Skin of body (tissue), 2 donors: ENCODE data around the gene UNC13C. TPM values are rescaled to one million over a fixed set of nuclear protein-coding genes. Genes with fewer than 3 reads are reported as not detected.

Source experiments
- DNase-seq: peaks from one replicate; lab custom pipeline; 2025; lab: John Stamatoyannopoulos, UW
- total RNA-seq: library from RNA; depleted of rRNA; stranded (reverse); fragments of >200 nt; gene quantifications from one replicate; pipeline ENCODE4 v1.2.3, GENCODE V29; 2014

The UNC13C gene
- total RNA-seq, 1 donor from 2014 or later, result 2.1 TPM

DNA sequence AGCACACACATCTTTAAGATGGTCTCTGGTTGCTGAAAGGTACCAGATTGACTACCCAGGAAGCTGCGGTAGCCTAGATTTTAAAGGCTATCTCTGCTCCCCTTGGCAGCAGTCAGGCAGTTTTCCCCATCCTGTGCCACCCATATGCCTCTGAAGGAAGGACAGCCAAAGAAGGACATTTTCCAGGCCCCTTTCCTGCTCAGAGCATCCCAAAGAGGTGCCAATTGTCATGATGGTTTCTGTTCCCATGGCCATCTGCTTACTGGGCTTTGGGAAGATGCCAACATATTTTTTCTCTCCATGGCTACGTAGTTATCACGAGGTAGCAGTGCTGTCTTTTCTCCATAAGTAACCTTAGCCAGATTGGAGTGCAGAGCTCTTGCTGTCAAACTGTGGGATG, 39.7 kb downstream of the UNC13C start:
- no peak for DNase-seq

DNA sequence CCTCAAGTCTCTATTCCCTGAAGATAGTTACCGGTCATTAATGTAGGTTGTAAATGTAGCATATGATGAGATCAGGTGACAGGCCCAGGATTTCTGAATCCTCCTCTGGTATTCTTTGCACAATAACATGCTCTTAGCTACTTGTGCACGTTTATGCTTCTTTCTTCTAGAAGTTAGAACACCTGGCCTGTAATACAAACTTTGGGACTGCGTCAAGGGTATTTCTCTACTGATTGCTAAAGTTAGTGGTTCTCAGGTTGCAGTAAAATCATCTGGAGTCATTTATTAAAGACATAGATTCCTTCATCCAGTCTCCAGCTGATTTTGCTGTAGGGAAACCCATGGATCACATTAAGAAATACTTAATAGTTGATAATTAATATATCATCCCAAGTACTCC, 48.0 kb downstream of the UNC13C start:
- no peak for DNase-seq

DNA sequence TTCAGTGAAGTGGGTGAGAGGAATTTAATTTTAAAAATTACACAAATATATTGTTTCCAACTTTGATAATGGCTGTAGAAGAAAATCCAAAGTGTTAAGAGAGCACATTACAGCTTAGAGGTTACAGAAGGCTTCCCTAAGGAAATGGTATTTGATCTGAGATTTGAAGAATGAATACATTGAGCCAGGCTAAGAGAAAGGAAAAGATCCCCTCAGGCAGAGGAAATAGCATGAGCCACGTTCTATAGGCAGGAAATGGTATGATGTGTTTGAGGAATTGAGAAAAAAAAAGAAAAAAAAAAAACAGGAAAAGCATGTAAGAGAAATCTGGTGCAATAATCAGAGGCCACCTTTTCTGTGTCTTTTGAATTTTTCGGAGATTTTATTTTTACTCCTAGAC, 48.6 kb downstream of the UNC13C start:
- DNase-seq, result no peak

DNA sequence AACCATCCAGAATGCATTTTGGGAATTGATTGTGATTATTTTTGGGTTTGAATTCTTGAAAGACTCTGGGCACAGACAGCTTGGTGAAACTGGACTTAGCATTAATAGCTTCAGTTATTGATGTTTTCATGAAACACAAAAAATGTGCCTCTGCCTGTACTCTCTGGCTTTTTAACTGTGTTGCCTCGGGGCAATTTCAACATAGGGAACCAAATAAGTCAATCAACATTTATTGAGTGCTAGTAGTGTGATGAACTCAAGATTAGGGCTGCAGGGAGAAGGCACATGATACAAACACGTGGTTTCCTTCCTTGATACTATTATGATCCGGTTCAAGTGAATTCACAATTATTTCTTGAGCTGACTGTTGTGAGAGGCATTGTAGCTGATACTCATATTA, 50.8 kb downstream of the UNC13C start:
- no peak for DNase-seq

DNA sequence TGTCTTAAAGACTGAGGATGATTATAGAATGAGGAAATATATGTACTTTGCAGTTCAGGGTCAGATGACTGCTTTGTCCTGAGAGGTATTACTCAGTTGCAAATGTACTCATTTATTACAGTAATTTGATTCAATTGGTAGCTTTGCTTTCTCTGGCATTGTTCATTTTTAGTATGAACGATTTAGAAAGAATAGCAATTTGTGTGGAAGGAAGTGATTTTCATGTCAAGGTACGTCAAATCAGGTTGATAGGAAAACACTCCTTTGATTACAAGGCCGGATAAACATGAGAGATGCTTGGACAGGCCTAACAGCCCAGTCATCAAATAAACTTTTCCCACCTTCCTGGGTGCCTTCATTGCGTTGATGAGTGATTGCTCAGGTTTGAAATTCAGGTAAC, 53.8 kb downstream of the UNC13C start:
- no peak for DNase-seq

DNA sequence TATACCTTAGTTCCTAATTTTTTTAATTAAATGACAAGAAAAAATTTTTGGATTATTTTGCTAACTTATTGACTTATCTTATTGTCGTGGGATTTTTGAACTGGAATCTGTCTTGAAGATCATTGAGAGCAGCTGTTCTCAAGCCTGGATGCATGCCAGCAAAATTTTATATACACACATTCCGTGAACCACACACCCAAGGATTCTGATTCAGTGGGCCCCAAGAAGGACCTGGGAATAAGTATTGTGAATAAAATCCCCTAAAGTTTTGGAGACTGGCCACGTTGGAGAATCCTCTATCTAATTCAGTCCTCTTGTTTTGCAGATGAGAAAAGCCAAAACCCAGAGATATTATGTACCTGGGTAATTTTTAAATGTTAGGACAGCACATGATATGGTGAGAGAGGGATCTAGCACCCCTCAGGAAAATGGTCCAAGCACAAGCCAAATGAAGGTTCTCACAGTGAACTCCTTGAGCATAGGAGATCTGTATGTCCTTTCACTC, 55.2 kb downstream of the UNC13C start:
- peak; percentile 45 for DNase-seq

DNA sequence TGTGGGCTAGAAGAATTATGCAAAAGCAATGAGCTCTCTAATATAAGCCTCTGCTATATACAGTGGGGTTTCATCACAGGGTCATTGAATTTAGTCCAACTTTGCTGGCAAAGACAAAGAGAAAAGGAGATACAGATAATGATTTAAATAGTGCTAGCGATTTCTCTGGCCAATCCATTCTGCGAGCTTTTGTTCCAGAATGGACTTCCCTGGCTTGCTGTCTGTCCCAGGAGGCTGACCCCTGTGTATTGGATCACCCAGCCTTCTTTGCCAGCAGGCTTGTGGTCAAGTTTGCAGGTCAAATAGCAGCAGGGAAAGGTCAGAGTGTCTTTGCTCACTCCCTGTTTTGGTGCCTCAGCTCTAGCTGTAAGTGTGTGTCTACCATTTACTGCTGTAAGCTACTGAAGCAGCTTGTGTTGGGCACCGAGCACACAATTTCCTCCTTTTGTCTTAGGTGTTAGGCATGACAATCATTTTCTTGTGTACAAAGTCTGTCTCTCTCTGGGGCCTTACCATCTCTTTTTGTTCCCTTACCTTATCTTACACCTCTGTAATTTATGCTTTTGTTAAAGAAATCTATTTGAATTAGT, 55.7 kb downstream of the UNC13C start:
- DNase-seq, result no peak

DNA sequence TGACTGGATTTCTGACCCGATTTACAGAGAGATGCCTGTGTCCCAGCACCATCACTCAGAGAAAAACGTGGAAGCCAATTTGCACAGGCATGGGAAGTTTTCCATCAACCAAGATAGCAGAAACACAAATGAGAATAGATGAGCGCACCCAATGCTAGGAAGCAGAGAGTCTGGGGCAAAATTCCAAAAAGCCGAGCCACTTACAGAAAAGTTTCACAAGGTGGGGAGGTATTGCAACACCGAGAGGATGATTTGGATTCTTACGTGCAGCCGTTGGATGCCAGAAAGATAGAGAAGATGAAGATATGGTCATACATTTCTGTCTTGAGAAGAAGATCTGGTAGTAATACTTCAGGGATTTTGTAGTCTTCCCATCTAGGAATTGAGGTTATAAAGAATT, 57.4 kb downstream of the UNC13C start:
- no peak for DNase-seq

DNA sequence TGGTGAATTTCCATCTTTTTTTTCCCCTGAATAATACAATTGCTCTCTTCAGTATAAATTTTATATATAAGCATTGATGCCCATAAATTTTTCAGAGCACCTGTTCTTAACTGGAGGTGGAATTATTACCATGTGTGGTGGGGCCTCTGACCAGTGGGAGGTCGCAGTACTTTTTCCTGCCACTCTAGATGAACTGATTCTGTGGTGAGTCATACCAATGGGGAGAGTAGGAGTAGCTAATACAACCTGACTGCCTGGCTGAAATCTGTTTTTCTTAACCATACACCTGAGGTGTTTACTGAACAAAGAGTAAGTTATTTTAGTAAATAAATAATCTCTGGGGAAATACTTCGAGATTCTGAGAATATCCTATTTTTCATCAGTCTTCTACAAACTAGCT, 67.2 kb downstream of the UNC13C start:
- DNase-seq, result no peak

DNA sequence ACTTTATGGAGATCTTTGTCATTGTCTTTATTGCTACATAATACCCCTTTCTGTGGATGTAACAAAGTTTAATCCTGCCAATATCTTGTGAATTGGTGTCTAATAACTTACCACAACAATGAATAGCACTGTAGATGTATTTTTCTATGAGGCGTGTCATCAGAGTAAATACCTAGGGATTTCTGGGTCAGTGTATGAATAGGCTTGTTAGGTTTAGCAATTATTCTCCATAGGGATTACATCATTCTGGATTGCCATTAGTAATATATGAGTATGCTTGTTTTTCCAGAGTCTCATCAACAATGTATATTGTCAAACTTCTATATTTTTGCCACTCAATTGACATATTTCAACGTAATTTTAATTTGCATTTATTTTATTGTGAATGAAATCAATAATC, 67.9 kb downstream of the UNC13C start:
- no peak for DNase-seq

DNA sequence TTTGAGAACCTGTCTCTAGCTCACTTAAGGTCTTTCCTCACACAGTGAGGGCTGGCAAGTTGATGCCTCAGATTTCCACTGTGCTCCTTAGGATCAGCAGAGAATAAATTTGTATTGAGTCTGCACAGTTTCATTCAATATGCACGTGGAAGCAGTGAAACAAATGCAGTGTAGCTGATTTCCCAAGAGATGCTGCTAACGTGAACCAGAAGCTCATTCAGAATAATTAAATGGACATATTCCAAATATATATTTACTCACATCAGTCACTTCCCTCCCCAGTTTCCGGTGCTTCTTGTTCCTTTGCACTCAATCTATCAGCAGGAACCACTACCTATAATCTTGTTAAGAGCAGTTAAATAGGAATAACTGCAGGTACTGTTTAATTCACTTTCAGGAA, 86.1 kb downstream of the UNC13C start:
- DNase-seq, result no peak

DNA sequence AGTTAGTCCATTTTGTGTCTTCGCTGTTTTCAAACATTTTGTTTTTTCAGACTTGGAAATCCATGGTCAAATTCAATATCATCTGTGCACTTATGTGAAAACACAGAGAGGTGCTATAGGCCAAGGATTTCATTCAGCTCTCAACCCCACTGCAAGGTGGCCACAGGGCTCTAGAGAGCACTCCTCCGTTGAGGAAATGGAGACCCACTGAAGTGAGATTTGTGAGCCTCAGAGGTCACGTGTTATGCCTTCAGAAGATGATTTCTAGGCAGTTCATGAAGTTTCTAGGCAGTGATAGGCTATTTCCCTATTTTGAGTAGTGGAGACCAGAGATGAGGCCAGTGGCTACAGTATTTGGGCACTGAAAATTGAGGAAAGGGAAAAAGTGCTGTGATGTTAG, 88.2 kb downstream of the UNC13C start:
- no peak for DNase-seq

DNA sequence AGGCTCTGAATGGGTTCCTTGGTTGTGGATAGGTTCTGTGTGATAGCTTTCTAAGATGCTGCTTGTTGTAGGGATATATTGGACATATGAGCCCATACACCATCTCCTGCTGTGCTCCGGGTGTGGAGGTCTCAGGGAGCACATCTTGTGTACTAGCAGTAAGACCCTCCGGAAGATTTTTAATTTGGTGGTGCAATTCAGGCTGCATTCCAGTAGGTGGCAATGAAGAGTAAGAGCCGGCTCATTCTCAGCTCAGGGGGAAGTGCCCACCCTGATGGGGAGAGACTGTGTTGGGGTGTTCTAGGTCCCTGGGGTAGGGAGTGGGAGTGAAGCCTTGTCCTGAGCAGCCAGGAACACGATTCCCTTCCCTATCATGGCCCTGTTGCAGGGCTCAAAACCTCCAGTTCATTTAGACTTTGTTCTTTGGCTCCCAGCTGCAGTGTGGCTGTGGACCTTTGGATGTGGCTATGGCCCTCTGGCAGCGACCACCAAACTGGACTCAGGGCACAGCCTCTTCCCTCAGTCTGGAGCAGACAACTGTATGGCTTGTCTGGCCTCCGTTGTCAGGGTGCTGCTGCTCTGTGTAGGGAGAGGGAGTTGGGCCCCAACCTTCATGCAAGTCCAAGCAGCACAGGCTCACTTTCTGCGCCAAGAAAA, 104.7 kb downstream of the UNC13C start:
- no peak for DNase-seq

DNA sequence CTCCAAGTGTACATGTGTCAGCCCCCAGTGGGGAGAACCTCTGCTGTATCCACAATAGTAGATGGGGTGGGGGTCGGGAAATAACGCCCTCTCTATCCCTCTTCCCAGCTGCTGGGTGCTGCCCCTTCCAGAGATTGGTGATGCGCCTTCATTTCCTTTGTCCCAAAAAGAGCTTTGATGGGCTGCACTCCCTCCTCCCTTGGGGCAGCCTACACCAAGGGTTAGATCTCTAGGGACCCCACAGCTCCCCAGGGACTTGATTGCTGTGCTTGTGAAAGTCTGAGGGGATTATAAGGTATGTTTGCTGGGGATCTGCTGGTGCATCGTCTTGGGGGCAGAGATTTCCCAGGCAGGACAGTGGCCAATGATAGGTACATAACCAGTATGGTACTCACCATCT, 105.3 kb downstream of the UNC13C start:
- no peak for DNase-seq

DNA sequence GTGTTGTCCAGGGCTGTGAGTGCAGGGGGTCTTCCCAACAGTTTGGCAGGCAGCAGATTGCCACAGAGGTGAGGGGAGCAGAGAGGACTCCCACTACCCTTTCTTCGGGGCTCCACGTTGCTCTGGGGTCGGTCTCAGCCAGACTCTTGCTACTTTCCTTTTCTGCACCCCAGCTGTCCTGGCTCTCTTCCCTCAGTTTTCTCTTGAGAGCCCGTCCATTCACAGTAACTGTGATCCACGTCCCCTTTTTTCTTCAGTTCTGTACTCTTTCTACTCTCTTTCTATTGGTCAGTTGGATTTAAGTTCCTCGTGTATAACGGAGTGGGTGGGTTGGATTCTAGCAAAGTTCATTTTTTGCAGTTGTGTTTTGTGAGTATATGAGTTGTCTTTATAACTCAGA, 105.8 kb downstream of the UNC13C start:
- DNase-seq, result no peak

DNA sequence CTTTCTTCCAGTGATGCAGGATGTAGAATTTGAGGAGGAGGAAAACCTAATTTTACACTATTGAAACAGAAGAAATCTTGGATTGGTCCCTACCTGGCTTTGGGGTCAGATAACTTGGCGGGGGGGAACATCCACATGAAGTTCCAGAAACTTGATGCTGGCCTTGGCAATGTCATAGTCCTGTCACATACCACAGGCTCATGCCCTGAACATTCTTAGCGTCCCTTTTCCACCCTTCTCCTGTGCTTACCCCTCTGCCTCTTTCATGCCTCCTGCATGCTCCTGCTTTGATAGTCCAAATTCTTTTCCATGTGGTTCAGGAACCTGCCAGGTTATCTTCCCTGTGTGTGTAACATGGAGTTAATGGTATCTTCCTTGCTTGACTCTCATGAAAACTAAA, 110.6 kb downstream of the UNC13C start:
- DNase-seq, result no peak

DNA sequence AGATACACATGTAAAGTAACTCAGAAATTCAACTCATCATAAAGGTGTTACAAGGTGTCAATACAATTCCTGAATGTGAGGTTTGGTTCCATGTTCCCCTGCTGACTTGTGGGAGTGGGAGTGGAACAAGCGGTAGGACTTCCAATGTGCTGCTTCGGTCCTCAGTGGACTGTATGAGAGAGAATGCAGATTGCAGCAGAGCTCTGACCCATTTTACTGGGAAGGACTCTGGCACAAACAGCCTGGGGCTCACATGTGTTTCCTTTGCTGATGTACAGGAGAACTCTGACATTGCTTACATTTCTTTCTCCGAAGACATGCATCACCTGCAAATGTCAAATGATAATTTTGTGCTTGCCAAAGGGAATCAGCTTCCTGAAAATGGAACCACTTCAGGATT, 111.5 kb downstream of the UNC13C start:
- no peak for DNase-seq

DNA sequence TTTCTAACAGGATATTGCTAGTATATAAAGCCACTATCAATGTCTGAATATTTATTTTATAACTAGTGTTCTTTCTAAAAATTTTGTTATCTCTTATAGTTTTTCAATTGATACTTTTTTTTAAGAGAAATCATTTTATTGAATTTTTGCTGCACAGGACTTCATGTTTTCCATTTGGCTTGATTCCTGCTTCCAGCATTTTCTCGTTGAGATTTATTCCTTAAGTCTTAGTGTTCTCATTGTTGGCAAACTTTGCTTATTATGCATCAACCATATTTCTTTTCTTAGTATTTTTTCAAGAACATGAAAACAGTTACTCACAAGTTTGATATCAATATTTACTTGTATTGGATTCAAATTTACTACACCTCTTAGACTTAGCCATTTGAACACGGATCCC, 113.4 kb downstream of the UNC13C start:
- no peak for DNase-seq

DNA sequence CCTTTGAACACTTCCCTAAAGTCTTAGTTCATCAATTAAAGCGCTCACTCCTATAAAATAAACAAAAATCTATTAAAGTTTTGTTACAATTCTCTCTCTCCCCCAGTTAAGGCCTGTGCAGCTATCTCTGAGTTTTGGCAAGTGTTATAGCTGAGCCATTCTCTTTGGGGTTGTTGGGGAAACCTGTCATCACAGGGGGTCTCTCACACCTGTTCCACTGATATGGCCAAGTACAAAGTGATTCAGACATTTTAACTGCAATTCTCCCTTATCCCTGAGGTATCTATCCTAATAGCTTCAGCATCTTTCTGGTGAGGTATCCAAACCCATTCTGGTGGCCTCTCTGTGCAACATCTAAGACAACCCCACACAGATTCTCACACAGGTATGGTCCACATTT, 116.4 kb downstream of the UNC13C start:
- no peak for DNase-seq

DNA sequence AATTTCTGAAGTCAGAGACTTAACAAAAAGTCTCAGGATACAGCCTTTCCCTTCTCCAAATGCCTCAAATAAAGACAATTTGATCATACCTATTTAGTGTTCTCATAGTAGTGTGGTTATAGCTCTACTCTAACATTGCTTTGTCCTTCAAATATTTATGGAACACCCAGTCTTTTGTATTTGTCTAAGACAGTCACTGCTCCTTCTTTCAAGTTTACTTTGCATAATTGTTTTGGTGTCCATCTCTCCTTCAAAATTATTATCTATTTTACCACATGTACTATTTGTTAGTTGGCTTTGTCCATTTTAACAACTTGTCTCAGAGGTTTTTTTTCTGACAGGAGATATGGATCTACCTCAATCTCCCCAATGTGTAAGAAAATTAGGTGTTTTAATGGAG, 118.8 kb downstream of the UNC13C start:
- no peak for DNase-seq

DNA sequence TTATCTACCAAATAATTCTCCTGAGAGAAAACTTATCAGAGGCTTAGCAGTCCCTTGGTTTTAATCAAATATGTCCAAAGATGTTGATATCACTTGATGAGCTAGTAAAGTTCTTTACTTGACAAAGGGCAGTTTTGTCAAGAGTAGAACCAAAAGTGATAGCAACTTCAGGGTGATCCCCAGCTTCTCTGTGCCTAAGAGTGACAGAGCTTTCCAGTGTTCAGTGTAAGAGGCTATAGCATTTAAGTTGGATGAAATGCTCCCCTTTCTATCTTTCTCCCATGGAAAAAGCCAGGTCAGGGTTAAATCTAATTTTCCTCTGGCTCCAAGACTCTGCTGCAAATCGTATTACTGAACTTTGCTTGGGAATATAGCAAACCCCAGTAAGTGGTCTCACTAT, 120.8 kb downstream of the UNC13C start:
- no peak for DNase-seq

DNA sequence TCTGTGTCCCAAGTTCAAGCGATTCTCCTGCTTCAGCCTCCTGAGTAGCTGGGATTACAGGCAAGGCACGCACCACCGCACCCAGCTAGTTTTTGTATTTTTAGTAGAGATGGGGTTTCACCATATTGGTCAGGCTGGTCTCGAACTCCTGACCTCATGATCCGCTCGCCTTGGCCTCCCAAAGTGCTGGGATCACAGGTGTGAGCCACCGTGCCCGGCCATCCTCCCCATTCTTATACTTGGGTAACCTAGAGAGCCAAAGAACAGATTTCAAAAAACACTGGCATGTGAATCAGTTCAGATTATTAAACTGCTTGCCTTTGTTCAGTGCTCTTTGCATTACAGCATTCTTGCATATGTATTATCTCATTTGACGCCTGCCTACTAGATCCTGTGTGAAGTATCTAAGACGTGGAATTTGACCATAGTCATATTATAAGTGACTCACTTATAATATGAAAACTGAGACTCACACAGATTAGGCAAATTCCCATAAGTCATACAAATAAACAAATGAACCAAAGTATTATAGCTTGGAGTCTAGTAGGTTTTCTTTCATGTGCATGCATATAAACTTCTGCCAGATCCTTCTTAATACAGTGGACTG, 123.5 kb downstream of the UNC13C start:
- DNase-seq, result no peak

DNA sequence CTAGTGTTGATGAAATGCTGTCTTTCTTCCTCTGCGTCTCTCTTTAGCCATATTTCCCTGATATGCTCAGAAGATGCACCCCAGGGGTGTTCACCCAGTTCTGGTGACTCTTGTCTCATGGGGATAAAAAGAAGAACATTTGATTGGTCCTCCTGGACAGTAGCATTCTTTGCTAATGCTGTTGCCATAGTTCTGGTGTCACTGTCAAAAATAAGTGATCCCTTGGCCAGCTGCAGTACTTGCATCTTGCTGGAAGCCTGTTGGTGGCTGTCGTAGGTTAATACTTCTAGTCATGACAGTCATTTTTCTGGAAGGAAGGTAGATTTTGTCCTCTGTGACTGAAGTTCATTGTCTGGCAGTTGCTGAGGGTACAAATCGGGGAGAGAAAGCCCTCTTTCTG, 124.5 kb downstream of the UNC13C start:
- DNase-seq, result no peak
